ENCODE measurements around the gene LRRC73.

The LRRC73 gene

GRCh38 chr6:43468240-43468639, 41.9 kb downstream of the LRRC73 start:
- TF ChIP-seq SIN3A (IDR thresholded peaks at IDR 0.05; ENCODE audit: borderline replicate concordance, insufficient read depth, low read length) (no peak), POLR2AphosphoS5 (IDR thresholded peaks at IDR 0.05; ENCODE audit: low read depth, low read length) (no peak), FOXP2 (optimal IDR thresholded peaks at IDR 0.05; ENCODE audit: borderline replicate concordance, extremely low read depth, extremely low read length, insufficient read depth) (no peak), TAF1 (IDR thresholded peaks at IDR 0.05; ENCODE audit: borderline replicate concordance, insufficient read depth, low read length) (no peak), REST (IDR thresholded peaks at IDR 0.05; ENCODE audit: insufficient read depth in 1 of 2, low read depth in 2 of 2, low read length in 2 of 2) (no peak)

GRCh38 chr6:43467752-43468151, 42.4 kb downstream of the LRRC73 start:
- no peak for TF ChIP-seq FOXP2 (optimal IDR thresholded peaks at IDR 0.05; ENCODE audit: borderline replicate concordance, extremely low read depth, extremely low read length, insufficient read depth)
- no peak for TF ChIP-seq TAF1 (IDR thresholded peaks at IDR 0.05; ENCODE audit: borderline replicate concordance, insufficient read depth, low read length)
- TF ChIP-seq REST (IDR thresholded peaks at IDR 0.05; ENCODE audit: insufficient read depth in 1 of 2, low read depth in 2 of 2, low read length in 2 of 2), result no peak
- TF ChIP-seq POLR2AphosphoS5 (IDR thresholded peaks at IDR 0.05; ENCODE audit: low read depth, low read length), result no peak
- TF ChIP-seq SIN3A (IDR thresholded peaks at IDR 0.05; ENCODE audit: borderline replicate concordance, insufficient read depth, low read length), result no peak

- no peak for TF ChIP-seq TAF1 (IDR thresholded peaks at IDR 0.05; ENCODE audit: borderline replicate concordance, insufficient read depth, low read length)
- TF ChIP-seq POLR2AphosphoS5 (IDR thresholded peaks at IDR 0.05; ENCODE audit: low read depth, low read length), result no peak
- no peak for TF ChIP-seq FOXP2 (optimal IDR thresholded peaks at IDR 0.05; ENCODE audit: borderline replicate concordance, extremely low read depth, extremely low read length, insufficient read depth)
- no peak for TF ChIP-seq SIN3A (IDR thresholded peaks at IDR 0.05; ENCODE audit: borderline replicate concordance, insufficient read depth, low read length)
- no peak for TF ChIP-seq REST (IDR thresholded peaks at IDR 0.05; ENCODE audit: insufficient read depth in 1 of 2, low read depth in 2 of 2, low read length in 2 of 2)
Observed at GRCh38 chr6:43465948-43466347, 44.2 kb downstream of the LRRC73 start.

- no peak for TF ChIP-seq FOXP2 (optimal IDR thresholded peaks at IDR 0.05; ENCODE audit: borderline replicate concordance, extremely low read depth, extremely low read length, insufficient read depth)
- TF ChIP-seq REST (IDR thresholded peaks at IDR 0.05; ENCODE audit: insufficient read depth in 1 of 2, low read depth in 2 of 2, low read length in 2 of 2), result no peak
- TF ChIP-seq POLR2AphosphoS5 (IDR thresholded peaks at IDR 0.05; ENCODE audit: low read depth, low read length), result no peak
- no peak for TF ChIP-seq SIN3A (IDR thresholded peaks at IDR 0.05; ENCODE audit: borderline replicate concordance, insufficient read depth, low read length)
- TF ChIP-seq TAF1 (IDR thresholded peaks at IDR 0.05; ENCODE audit: borderline replicate concordance, insufficient read depth, low read length), result no peak
Observed at GRCh38 chr6:43464337-43464736, 45.8 kb downstream of the LRRC73 start.

- TF ChIP-seq SIN3A (IDR thresholded peaks at IDR 0.05; ENCODE audit: borderline replicate concordance, insufficient read depth, low read length), result no peak
- no peak for TF ChIP-seq TAF1 (IDR thresholded peaks at IDR 0.05; ENCODE audit: borderline replicate concordance, insufficient read depth, low read length)
- no peak for TF ChIP-seq FOXP2 (optimal IDR thresholded peaks at IDR 0.05; ENCODE audit: borderline replicate concordance, extremely low read depth, extremely low read length, insufficient read depth)
- TF ChIP-seq REST (IDR thresholded peaks at IDR 0.05; ENCODE audit: insufficient read depth in 1 of 2, low read depth in 2 of 2, low read length in 2 of 2), result no peak
- no peak for TF ChIP-seq POLR2AphosphoS5 (IDR thresholded peaks at IDR 0.05; ENCODE audit: low read depth, low read length)
Observed at GRCh38 chr6:43461936-43462335, 48.2 kb downstream of the LRRC73 start.
